Neutrophil (primary cell): ENCODE results near the gene LDLRAP1.

Source experiments
- H3K27ac ChIP-seq: fragments of 200-600 bp; sonication (generic); 2 replicates; pipeline ENCODE4 v1.5.1; 2016; ENCODE audit warnings: mild to moderate bottlenecking, moderate library complexity
- H3K27me3 ChIP-seq: fragments of 200-600 bp; sonication (generic); 2 replicates; pipeline ENCODE4 v1.6.0; 2016; ENCODE audit warnings: mild to moderate bottlenecking
- H3K36me3 ChIP-seq: fragments of 200-600 bp; sonication (generic); 2 replicates; pipeline ENCODE4 v1.5.1; 2017
- H3K4me1 ChIP-seq, 2 experiments: fragments of 200-600 bp in 1 of 2; sonication (generic) in 1 of 2; 1 replicate in 1 of 2; 2 replicates in 1 of 2; pipeline versions ENCODE4 v1.5.1 to v1.6.1; 2013 to 2016; ENCODE audit warnings: low read depth in 1 of 2, low read length in 1 of 2, mild to moderate bottlenecking in 1 of 2, moderate library complexity in 1 of 2; ENCODE audit not compliant: control insufficient read depth in 1 of 2, insufficient read depth in 1 of 2
- H3K4me3 ChIP-seq, 2 experiments: fragments of 200-600 bp in 1 of 2; sonication (generic) in 1 of 2; 1 replicate in 1 of 2; 2 replicates in 1 of 2; pipeline ENCODE4 v1.5.1; 2013 to 2016; ENCODE audit warnings: low read depth in 1 of 2, low read length in 1 of 2, mild to moderate bottlenecking in 1 of 2, moderate library complexity in 1 of 2
- H3K9me3 ChIP-seq: fragments of 200-600 bp; sonication (generic); 2 replicates; pipeline ENCODE4 v1.5.1; 2016
- TF ChIP-seq, protein P1 (sequence below): fragments of 200-600 bp; sonication (generic); IDR thresholded peaks from 2 replicates; pipeline ENCODE4 v1.5.1; 2016; ENCODE audit warnings: antibody characterized with exemption

The LDLRAP1 gene

DNA sequence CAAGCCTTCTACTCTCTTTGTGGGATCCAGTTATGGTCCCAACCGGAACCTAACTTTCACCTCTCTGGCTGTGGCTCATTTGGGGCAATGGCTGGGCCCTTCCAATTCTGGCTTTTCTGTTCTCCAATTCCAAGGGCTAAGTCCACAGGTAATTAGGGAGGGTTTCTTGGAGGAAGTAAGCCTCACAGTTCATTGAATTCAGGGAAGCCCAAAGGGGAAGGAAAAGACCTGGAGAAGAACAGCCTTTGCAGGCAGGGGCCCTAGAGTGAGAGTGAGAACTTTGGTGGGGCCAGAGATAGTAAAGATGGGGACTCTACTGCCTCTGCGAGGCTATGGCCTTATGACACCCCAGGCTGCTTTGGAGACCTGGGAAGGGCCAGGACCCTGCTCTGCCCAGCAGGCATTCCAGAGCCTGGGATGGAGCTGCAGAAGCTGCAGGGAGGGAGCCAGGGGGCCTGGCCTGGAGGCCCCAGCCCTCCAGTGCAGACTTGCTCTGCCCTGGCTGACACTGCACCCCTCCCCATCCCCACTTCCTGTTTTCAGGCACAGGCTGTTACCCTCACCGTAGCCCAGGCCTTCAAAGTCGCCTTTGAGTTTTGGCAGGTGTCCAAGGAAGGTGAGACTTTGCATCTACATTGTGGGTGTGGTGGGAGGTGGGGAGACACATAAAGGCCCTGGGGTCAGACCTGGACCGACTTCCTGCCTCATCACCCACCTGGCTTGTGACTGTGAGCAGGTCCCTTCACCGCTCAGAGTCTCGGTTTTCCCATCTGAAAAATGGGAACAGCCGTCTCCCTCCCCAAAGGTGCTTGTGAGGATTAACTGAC lies 18.9 kb downstream of the LDLRAP1 start:
- Histone ChIP-seq H3K27me3 (no peaks in the 10 kb centered on the region), H3K4me1 (peaks cover 40 to 50% of the 10 kb centered on the region in 2 experiments), H3K27ac (peak overlapping the region; percentile 23), H3K4me3 (no peak overlapping the region), H3K9me3 (no peaks in the 10 kb centered on the region), H3K36me3 (peaks cover 28% of the 10 kb centered on the region)
- TF ChIP-seq, protein P1, sequence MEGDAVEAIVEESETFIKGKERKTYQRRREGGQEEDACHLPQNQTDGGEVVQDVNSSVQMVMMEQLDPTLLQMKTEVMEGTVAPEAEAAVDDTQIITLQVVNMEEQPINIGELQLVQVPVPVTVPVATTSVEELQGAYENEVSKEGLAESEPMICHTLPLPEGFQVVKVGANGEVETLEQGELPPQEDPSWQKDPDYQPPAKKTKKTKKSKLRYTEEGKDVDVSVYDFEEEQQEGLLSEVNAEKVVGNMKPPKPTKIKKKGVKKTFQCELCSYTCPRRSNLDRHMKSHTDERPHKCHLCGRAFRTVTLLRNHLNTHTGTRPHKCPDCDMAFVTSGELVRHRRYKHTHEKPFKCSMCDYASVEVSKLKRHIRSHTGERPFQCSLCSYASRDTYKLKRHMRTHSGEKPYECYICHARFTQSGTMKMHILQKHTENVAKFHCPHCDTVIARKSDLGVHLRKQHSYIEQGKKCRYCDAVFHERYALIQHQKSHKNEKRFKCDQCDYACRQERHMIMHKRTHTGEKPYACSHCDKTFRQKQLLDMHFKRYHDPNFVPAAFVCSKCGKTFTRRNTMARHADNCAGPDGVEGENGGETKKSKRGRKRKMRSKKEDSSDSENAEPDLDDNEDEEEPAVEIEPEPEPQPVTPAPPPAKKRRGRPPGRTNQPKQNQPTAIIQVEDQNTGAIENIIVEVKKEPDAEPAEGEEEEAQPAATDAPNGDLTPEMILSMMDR: no peak

DNA sequence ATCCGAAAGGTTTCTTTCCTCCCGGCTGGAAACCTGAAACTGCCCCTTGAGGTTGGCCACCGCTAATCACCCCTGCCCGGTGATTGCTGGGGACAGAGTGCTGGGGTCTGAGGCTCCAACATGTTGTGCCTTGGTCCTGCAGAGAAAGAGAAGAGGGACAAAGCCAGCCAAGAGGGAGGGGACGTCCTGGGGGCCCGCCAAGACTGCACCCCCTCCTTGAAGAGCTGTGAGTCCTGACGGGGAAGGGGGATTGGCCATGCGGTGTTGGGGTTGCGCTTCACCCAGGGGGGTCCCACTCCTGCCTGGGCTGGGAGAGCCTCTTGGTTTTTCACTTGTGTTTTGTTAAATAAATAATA lies 19.5 kb downstream of the LDLRAP1 start:
- H3K4me3 ChIP-seq: no peak overlapping the region
- H3K4me1 ChIP-seq: peaks cover 34 to 44% of the 10 kb centered on the region in 2 experiments
- no peaks in the 10 kb centered on the region for H3K27me3 ChIP-seq
- no peak overlapping the region for H3K27ac ChIP-seq
- H3K36me3 ChIP-seq: peaks cover 34% of the 10 kb centered on the region
- TF ChIP-seq, protein P1: no peak
- no peaks in the 10 kb centered on the region for H3K9me3 ChIP-seq

DNA sequence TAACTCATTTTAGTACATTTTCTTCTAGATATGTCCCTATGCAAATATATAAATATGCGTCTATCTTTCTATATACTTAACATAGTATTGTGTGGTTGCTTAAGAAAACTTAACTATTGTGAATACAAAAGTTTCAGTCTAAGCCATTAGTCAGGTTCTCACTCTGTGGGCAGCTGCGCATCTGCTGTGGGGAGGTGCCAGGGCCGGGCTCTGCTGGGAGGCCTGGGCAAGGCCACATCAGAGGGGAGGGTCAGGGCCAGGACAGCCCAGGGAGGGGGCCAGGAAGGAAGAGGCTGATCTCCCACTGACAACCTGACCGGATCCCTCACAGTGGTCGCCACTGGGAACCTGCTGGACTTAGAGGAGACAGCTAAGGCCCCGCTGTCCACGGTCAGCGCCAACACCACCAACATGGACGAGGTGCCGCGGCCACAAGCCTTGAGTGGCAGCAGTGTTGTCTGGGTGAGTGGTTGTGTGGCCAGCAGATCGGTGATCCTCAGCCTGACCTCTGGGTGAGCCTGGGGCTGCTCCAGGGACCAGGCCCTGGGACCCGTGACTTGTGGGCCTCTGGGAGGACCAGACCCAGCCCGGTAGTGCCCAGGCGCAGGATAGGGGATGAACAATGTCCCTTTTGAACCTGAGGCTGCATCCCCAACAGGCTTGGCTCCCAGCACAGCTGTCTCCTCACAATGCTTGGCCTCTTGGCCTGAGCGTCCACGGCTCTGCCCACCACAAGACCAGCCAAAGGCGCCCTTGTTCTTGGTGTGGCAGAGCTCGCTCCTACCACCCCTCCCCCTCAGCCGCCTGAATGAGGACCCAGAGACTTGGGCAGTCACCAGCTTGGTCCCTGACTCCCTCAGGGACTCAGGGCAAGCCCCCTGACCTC lies 20.2 kb downstream of the LDLRAP1 start:
- H3K4me1 ChIP-seq: peaks cover 30 to 38% of the 10 kb centered on the region in 2 experiments
- H3K27ac ChIP-seq: no peak overlapping the region
- H3K4me3 ChIP-seq: no peak overlapping the region

DNA sequence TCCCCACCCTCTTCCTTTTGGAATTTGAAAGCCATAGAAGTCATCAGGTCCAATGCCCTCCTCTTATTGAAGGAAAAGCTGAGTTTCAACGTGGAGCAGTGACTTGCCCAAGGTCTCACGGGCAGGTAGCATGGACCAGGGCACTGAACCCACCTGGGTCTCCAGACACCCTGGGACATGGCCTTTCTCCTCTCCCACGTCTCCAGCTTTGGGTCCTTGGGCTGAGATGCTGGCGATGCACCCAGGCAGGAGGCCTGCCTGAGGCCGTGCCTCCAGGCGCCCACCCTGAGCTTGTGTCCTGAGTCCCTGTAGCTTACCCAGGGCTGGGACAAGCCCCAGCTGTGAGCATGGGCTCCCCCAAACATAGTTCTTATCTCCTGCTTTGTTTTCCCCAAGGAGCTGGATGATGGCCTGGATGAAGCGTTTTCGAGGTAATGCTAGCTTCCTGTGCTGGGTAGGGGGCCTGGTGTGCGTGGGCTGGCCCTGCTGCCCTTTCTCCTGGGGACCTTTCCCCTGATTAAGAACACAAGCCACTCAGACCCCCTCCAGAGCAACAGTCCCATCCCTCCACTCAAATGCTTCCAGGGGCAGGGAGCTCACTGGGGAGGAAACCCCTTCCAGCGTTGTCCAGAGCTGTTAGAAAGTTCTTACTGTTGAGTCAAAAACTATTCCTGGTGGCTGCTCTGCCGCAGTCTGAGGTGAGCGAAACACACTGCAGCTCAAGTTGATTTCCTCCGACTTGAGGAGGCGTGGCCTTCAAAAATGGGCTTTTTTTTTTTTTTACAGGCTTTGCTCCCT lies 21.6 kb downstream of the LDLRAP1 start:
- Histone ChIP-seq H3K9me3 (no peaks in the 10 kb centered on the region), H3K36me3 (peaks cover 41% of the 10 kb centered on the region), H3K4me3 (no peak overlapping the region), H3K27me3 (no peaks in the 10 kb centered on the region), H3K27ac (no peak overlapping the region), H3K4me1 (peaks cover 25 to 29% of the 10 kb centered on the region in 2 experiments)
- TF ChIP-seq, protein P1: no peak

More for the DNA sequence above, 20.2 kb downstream of the LDLRAP1 start:
- H3K36me3 ChIP-seq: peaks cover 41% of the 10 kb centered on the region
- no peaks in the 10 kb centered on the region for H3K9me3 ChIP-seq
- TF ChIP-seq, protein P1: no peak
- no peaks in the 10 kb centered on the region for H3K27me3 ChIP-seq

DNA sequence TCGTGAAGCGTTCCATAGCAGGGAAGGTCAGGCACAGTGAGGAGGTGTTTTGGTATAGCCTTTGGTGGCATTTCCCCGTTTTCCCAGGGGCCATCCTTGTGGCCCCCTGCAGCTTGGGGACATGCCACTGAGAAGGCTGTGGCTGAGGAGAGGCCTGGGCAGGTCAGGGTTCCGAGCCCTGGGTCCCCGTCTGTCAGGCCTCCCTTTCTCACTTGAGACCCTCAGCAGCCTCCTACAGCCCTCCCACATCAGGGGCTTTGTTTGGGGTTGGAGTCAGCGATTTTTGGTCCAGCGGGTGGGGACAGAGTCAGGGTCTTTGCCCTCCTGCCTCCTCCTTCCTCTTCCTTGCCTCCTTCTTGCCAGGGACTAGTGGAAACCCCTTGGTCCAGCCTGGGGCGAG lies 22.2 kb downstream of the LDLRAP1 start:
- Histone ChIP-seq H3K4me1 (peaks cover 18 to 22% of the 10 kb centered on the region in 2 experiments), H3K27me3 (no peaks in the 10 kb centered on the region), H3K27ac (no peak overlapping the region), H3K36me3 (peaks cover 41% of the 10 kb centered on the region), H3K4me3 (no peak overlapping the region), H3K9me3 (no peaks in the 10 kb centered on the region)
- TF ChIP-seq, protein P1: no peak
